ENCODE results near the gene TTLL11. TPM values are rescaled to one million over a fixed set of nuclear protein-coding genes. Genes with fewer than 3 reads are reported as not detected.

The TTLL11 gene
- total RNA-seq, 1 experiment from 2014 or later, result 7.0 TPM

DNA sequence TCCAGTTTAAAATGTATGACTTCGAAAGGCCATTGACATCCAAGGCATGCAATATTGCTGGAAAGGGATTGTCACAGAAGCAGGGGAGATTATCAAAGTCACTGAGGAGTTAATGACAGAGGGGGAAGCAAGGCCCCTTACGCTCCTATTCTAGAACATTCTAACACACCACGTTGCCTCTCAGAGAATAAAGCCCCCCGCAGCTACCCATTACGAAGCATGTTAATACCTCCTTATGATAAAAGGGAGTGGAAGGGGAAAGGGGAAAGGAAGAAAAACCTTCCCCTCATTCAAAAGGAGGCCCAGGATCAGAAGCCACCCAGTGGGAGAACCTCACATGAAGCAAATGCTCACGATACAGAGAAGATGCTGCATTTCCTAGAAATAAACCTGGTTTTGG, 228.0 kb downstream of the TTLL11 start:
- intact Hi-C loops (cut with micrococcal nuclease), result no loop called here
- Histone ChIP-seq H3K4me2 (ENCODE audit: low read length) (no peak overlapping the region), H3K79me2 (ENCODE audit: low read length) (no peaks in the 10 kb centered on the region), H3K27me3 (ENCODE audit: low read length) (no peaks in the 10 kb centered on the region), H3K4me3 (ENCODE audit: low read length) (no peak overlapping the region), H3K9me3 (ENCODE audit: low read length) (no peaks in the 10 kb centered on the region), H3K9me2 (replicated peaks; ENCODE audit: low read length) (no peaks in the 10 kb centered on the region), H2AFZ (ENCODE audit: low read length) (no peak overlapping the region), H3K27ac (ENCODE audit: low read length) (no peak overlapping the region), H3K4me1 (ENCODE audit: insufficient read depth, low read length) (no peaks in the 10 kb centered on the region), H3K36me3 (ENCODE audit: low read depth, low read length) (no peaks in the 10 kb centered on the region; the same call in 1 of the 2 replicates), H4K20me1 (ENCODE audit: low read length) (no peaks in the 10 kb centered on the region), H3K9ac (ENCODE audit: low read length) (no peak overlapping the region), H3F3A (ENCODE audit: low read length, unreplicated experiment) (no peaks in the 10 kb centered on the region)
- DNase-seq (no peak), ATAC-seq (no peak)
- no TSS peak for BruUV-seq (replicated peaks)
- TF ChIP-seq EZH2phosphoT487 (IDR thresholded peaks at IDR 0.05; ENCODE audit: borderline replicate concordance, low read length) (no peak), EZH2 (IDR thresholded peaks at IDR 0.05; ENCODE audit: low read length, unreplicated experiment) (no peak)
- TF ChIP-seq, protein P1, sequence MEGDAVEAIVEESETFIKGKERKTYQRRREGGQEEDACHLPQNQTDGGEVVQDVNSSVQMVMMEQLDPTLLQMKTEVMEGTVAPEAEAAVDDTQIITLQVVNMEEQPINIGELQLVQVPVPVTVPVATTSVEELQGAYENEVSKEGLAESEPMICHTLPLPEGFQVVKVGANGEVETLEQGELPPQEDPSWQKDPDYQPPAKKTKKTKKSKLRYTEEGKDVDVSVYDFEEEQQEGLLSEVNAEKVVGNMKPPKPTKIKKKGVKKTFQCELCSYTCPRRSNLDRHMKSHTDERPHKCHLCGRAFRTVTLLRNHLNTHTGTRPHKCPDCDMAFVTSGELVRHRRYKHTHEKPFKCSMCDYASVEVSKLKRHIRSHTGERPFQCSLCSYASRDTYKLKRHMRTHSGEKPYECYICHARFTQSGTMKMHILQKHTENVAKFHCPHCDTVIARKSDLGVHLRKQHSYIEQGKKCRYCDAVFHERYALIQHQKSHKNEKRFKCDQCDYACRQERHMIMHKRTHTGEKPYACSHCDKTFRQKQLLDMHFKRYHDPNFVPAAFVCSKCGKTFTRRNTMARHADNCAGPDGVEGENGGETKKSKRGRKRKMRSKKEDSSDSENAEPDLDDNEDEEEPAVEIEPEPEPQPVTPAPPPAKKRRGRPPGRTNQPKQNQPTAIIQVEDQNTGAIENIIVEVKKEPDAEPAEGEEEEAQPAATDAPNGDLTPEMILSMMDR (conservative IDR thresholded peaks at IDR 0.05; ENCODE audit: low read depth, low read length), result no peak
- CTCF ChIA-PET, result no interaction called here
- POLR2A ChIA-PET (ENCODE audit: unreplicated experiment), result no interaction called here

DNA sequence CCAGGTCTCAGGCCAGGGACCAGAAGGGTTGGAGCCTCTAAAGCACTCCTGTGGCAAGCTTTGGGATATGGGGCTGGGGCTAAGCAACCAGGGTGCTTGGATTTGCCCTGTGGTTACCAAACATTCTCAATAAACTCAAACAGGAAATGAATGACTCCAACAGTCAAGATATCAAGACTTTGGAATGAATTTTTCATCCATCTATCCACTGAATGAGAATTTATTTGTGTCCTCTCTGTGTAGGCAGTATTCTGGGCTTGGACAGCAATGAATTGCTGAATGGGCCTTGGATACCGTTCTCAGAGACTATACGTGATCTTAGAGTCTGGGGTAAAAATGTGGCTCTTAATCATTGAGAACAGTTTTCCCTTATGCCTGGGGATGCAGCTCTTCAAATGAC, 229.2 kb downstream of the TTLL11 start:
- H4K20me1 ChIP-seq (ENCODE audit: low read length), result no peaks in the 10 kb centered on the region
- no peak overlapping the region for H3K4me2 ChIP-seq (ENCODE audit: low read length)
- ChIA-PET POLR2A (ENCODE audit: unreplicated experiment) (no interaction called here), CTCF (no interaction called here)
- no peak overlapping the region for H3K4me3 ChIP-seq (ENCODE audit: low read length)
- no peak overlapping the region for H3K27ac ChIP-seq (ENCODE audit: low read length)
- no peak for TF ChIP-seq EZH2phosphoT487 (IDR thresholded peaks at IDR 0.05; ENCODE audit: borderline replicate concordance, low read length)
- TF ChIP-seq, protein P1 (conservative IDR thresholded peaks at IDR 0.05; ENCODE audit: low read depth, low read length), result no peak
- no peak for TF ChIP-seq EZH2 (IDR thresholded peaks at IDR 0.05; ENCODE audit: low read length, unreplicated experiment)
- H3K27me3 ChIP-seq (ENCODE audit: low read length), result no peaks in the 10 kb centered on the region
- H3K79me2 ChIP-seq (ENCODE audit: low read length), result no peaks in the 10 kb centered on the region
- no TSS peak for BruUV-seq (replicated peaks)
- H3K36me3 ChIP-seq (ENCODE audit: low read depth, low read length), result no peaks in the 10 kb centered on the region; the same call in 1 of the 2 replicates
- ATAC-seq (no peak), DNase-seq (no peak)
- no peak overlapping the region for H2AFZ ChIP-seq (ENCODE audit: low read length)
- no peaks in the 10 kb centered on the region for H3K4me1 ChIP-seq (ENCODE audit: insufficient read depth, low read length)
- no peaks in the 10 kb centered on the region for H3K9me2 ChIP-seq (replicated peaks; ENCODE audit: low read length)
- no peak overlapping the region for H3K9ac ChIP-seq (ENCODE audit: low read length)
- no peaks in the 10 kb centered on the region for H3F3A ChIP-seq (ENCODE audit: low read length, unreplicated experiment)
- no peaks in the 10 kb centered on the region for H3K9me3 ChIP-seq (ENCODE audit: low read length)
- intact Hi-C loops (cut with micrococcal nuclease), result no loop called here

DNA sequence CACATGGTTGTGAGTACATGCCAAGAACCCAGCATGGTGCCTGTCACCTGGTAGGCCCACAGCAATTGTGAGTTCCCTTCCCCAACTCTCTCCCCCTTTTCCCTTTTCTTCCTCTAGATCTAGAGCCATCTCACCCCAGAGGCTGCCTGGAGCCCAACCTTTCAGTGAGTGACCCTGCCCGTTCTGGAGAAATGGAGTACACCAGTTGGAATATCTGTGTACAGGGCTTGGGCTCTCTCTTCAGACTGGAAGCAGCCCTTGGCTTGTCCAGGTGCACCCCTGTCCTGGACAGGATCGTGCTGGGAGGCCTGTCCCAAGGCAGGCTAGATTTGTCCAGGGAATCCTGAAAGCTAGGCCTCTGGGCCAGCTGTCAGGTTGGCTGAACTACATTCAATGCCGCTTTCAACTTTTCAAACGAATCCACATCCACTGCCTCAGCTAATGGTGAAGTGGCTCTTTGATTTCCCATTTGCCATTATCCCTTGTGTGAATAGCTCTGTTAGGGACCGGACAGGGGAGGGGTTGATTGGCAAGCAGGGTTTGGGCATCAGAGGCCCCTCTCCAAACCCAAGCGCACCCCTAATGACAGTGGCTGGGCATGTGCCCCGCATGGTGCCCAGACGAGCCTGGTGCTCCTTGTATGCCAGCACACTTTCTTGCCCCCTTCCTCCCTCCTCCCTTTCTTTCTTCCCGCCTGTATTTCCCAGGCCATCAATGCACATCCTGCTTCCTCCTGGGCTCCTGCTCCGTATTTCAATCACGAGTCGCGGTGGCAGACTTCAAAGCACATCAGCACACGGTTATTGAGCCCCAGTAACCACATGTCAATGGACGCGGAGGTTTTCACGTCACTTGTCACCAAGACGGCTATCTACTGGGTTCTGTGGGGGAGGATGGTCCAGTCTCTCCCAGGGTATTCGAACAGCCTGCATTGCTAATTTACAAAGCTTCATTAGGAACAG, 230.5 kb downstream of the TTLL11 start:
- CTCF ChIA-PET, result no interaction called here
- no TSS peak for BruUV-seq (replicated peaks)
- intact Hi-C loops (cut with micrococcal nuclease), result no loop called here

More for the DNA sequence above, 230.5 kb downstream of the TTLL11 start:
- H3K4me2 ChIP-seq (ENCODE audit: low read length), result no peak overlapping the region
- H3K9me3 ChIP-seq (ENCODE audit: low read length), result no peaks in the 10 kb centered on the region
- H3K79me2 ChIP-seq (ENCODE audit: low read length), result no peaks in the 10 kb centered on the region
- no peaks in the 10 kb centered on the region; the same call in 1 of the 2 replicates for H3K36me3 ChIP-seq (ENCODE audit: low read depth, low read length)
- H3K9ac ChIP-seq (ENCODE audit: low read length), result no peak overlapping the region
- DNase-seq (no peak), ATAC-seq (no peak)
- H3K4me1 ChIP-seq (ENCODE audit: insufficient read depth, low read length), result no peaks in the 10 kb centered on the region
- POLR2A ChIA-PET (ENCODE audit: unreplicated experiment), result no interaction called here
- H3F3A ChIP-seq (ENCODE audit: low read length, unreplicated experiment), result no peaks in the 10 kb centered on the region
- H4K20me1 ChIP-seq (ENCODE audit: low read length), result no peaks in the 10 kb centered on the region
- TF ChIP-seq EZH2phosphoT487 (IDR thresholded peaks at IDR 0.05; ENCODE audit: borderline replicate concordance, low read length), result no peak
- TF ChIP-seq EZH2 (IDR thresholded peaks at IDR 0.05; ENCODE audit: low read length, unreplicated experiment), result no peak
- TF ChIP-seq, protein P1 (conservative IDR thresholded peaks at IDR 0.05; ENCODE audit: low read depth, low read length), result no peak
- H3K4me3 ChIP-seq (ENCODE audit: low read length), result no peak overlapping the region
- H3K27me3 ChIP-seq (ENCODE audit: low read length), result no peaks in the 10 kb centered on the region
- H3K9me2 ChIP-seq (replicated peaks; ENCODE audit: low read length), result no peaks in the 10 kb centered on the region
- no peak overlapping the region for H2AFZ ChIP-seq (ENCODE audit: low read length)
- H3K27ac ChIP-seq (ENCODE audit: low read length), result no peak overlapping the region
